Left ventricle myocardium inferior (tissue), 1 donor: ENCODE measurements around the gene PLCD3. TPM values are rescaled to one million over a fixed set of nuclear protein-coding genes. Genes with fewer than 3 reads are reported as not detected.

ENCODE experiments used
- DNase-seq: peaks from one replicate; pipeline ENCODE4 v3.0.0-alpha.2; 2020
- H3K27ac ChIP-seq: fragments of 200-600 bp; replicated peaks from 2 replicates; pipeline ENCODE4 v1.8.0; 2021
- H3K27me3 ChIP-seq: fragments of 200-600 bp; 2 replicates; pipeline ENCODE4 v1.8.0; 2021; ENCODE audit warnings: low read depth
- H3K36me3 ChIP-seq: fragments of 200-600 bp; 2 replicates; pipeline ENCODE4 v1.8.0; 2021
- H3K4me1 ChIP-seq: fragments of 200-600 bp; 2 replicates; pipeline ENCODE4 v1.8.0; 2021
- H3K4me3 ChIP-seq: fragments of 200-600 bp; 2 replicates; pipeline ENCODE4 v1.8.0; 2021; ENCODE audit warnings: mild to moderate bottlenecking, moderate library complexity
- H3K9me3 ChIP-seq: fragments of 200-600 bp; replicated peaks from 2 replicates; pipeline ENCODE4 v1.8.0; 2021
- CTCF ChIP-seq: fragments of 200-600 bp; IDR thresholded peaks from 2 replicates; pipeline ENCODE4 v1.8.0; 2021; ENCODE audit warnings: antibody characterized with exemption, mild to moderate bottlenecking, borderline replicate concordance
- intact Hi-C: fragments of 100-400 bp; cut with micrococcal nuclease; formaldehyde crosslinking; loops from one replicate; pipeline ENCODE4 v1.11.0; 2022
- total RNA-seq: library from RNA; stranded (reverse); fragmentation: NEBNext Ultra II Directional; extraction: Animal tissue kit (Norgen Biotek cat#: 25700); gene quantifications from one replicate; pipeline ENCODE4 v1.2.1, GENCODE V29; 2021
- donor health status: DM: no; HTN: yes; CAD: no; lungs with severe emphysema.

The PLCD3 gene
- total RNA-seq, 1 donor from 2014 or later, result 146 TPM

GRCh38 chr17:45098869-45099616 lies 33.3 kb downstream of the PLCD3 start:
- TF ChIP-seq CTCF, result peak; percentile 92
- peak overlapping the region; percentile 56 for H3K27ac ChIP-seq
- H3K36me3 ChIP-seq, result peaks cover 94% of the 10 kb centered on the region
- DNase-seq, result peak; percentile 86
- H3K4me1 ChIP-seq, result peaks cover 67% of the 10 kb centered on the region
- H3K27me3 ChIP-seq, result no peaks in the 10 kb centered on the region
- intact Hi-C loops, result no loop called here
- no peak overlapping the region for H3K4me3 ChIP-seq
- H3K9me3 ChIP-seq, result no peaks in the 10 kb centered on the region

DNA sequence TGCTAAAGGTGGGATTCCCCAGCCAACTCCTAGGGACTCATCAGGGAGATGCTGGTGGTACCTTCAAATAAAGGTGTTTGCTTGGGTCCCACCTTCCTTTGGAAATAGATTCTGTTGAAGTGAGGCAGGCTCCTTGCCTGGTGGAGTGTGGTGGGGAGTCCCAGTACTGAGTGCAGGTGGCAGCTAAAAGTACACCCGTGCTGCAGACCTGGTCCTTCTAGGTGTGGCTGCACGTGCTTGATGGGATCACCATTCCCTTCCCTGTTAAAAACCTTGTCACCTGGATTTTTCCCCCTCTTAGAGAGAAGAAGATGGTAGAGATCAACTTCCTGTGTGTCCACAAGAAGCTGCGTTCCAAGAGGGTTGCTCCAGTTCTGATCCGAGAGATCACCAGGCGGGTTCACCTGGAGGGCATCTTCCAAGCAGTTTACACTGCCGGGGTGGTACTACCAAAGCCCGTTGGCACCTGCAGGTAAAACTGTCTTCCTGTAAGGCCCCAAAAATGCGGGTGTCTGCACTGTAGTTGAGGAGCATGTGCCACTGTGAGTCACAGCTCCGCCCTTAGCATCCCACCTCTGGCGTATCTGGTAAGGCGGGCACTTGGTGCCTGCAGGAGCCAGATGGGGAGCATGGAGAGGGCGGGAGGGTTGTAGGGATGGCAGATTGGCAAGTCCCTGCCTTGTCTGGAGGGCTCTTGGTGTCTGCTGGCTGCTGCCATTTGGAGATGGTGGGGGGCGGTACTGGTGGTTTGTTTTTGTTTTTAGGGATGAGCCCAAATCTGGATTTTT lies 34.0 kb downstream of the PLCD3 start:
- H3K36me3 ChIP-seq, result peaks cover 94% of the 10 kb centered on the region
- H3K27ac ChIP-seq, result peak overlapping the region; percentile 56
- intact Hi-C loops, result no loop called here
- no peaks in the 10 kb centered on the region for H3K9me3 ChIP-seq
- peaks cover 69% of the 10 kb centered on the region for H3K4me1 ChIP-seq
- H3K27me3 ChIP-seq, result no peaks in the 10 kb centered on the region
- no peak for DNase-seq
- no peak overlapping the region for H3K4me3 ChIP-seq
- TF ChIP-seq CTCF, result no peak

- intact Hi-C loops, result no loop called here
- peaks cover 84% of the 10 kb centered on the region for H3K36me3 ChIP-seq
- H3K9me3 ChIP-seq, result no peaks in the 10 kb centered on the region
- peaks cover 69% of the 10 kb centered on the region for H3K4me1 ChIP-seq
- no peak overlapping the region for H3K4me3 ChIP-seq
- DNase-seq, result no peak
- H3K27me3 ChIP-seq, result no peaks in the 10 kb centered on the region
- TF ChIP-seq CTCF, result no peak
- peak overlapping the region; percentile 92 for H3K27ac ChIP-seq
Observed at GRCh38 chr17:45096926-45097325, 35.4 kb downstream of the PLCD3 start.

- Histone ChIP-seq H3K4me1 (peaks cover 68% of the 10 kb centered on the region), H3K27me3 (no peaks in the 10 kb centered on the region), H3K27ac (peak overlapping the region; percentile 92), H3K9me3 (no peaks in the 10 kb centered on the region), H3K4me3 (no peak overlapping the region), H3K36me3 (peaks cover 80% of the 10 kb centered on the region)
- intact Hi-C loops, result no loop called here
- peak; percentile 62 for TF ChIP-seq CTCF
- no peak for DNase-seq
Observed at GRCh38 chr17:45096141-45096540, 36.2 kb downstream of the PLCD3 start.

GRCh38 chr17:45093444-45094110 lies 38.7 kb downstream of the PLCD3 start:
- Histone ChIP-seq H3K4me1 (peaks cover 61% of the 10 kb centered on the region), H3K9me3 (no peaks in the 10 kb centered on the region), H3K4me3 (peak overlapping the region; percentile 24), H3K36me3 (peaks cover 83% of the 10 kb centered on the region), H3K27ac (peak overlapping the region; percentile 92), H3K27me3 (no peaks in the 10 kb centered on the region)
- intact Hi-C loops, result no loop called here
- no peak for TF ChIP-seq CTCF
- peak; percentile 43 for DNase-seq
